Tibial nerve (tissue), 3 donors: Measurements from ENCODE around the gene ZNF800.

Experiments used
- POLR2A ChIP-seq, 2 donors: fragments of 450-650 bp; IDR thresholded peaks; one replicate each; pipeline ENCODE4 v1.6.1; 2017; ENCODE audit warnings: antibody characterized with exemption in 2 of 2, mild to moderate bottlenecking in 2 of 2, moderate library complexity in 2 of 2
- TF ChIP-seq, protein P1 (sequence below), 5 experiments: fragments of 200-600 bp in 3 of 5; fragments of 450-650 bp in 2 of 5; sonication (generic) in 3 of 5; IDR thresholded peaks; one replicate each; pipeline ENCODE4 v1.5.1; 2016 to 2019; ENCODE audit warnings: antibody characterized with exemption in 5 of 5, mild to moderate bottlenecking in 3 of 5, moderate library complexity in 2 of 5

DNA sequence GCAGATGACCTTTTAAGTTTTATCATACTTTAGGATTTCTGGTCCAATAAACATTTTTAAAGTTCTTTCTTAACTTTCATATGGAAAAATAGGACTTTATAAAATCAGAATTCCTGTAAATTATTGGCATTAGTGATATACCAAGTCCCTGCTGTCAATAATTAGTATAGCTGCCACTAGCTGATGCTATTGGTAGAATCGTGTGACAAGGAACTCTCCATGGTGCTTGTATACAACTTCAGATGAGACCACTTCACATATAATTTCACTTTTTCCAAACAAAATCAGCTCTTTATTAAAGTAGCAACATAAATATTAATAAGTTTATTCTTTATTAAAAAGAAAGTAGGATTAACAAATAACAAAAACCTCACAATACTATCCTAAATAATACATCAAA, 49.9 kb downstream of the ZNF800 start:
- TF ChIP-seq, protein P1, sequence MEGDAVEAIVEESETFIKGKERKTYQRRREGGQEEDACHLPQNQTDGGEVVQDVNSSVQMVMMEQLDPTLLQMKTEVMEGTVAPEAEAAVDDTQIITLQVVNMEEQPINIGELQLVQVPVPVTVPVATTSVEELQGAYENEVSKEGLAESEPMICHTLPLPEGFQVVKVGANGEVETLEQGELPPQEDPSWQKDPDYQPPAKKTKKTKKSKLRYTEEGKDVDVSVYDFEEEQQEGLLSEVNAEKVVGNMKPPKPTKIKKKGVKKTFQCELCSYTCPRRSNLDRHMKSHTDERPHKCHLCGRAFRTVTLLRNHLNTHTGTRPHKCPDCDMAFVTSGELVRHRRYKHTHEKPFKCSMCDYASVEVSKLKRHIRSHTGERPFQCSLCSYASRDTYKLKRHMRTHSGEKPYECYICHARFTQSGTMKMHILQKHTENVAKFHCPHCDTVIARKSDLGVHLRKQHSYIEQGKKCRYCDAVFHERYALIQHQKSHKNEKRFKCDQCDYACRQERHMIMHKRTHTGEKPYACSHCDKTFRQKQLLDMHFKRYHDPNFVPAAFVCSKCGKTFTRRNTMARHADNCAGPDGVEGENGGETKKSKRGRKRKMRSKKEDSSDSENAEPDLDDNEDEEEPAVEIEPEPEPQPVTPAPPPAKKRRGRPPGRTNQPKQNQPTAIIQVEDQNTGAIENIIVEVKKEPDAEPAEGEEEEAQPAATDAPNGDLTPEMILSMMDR (IDR thresholded peaks at IDR 0.05), result no peak
- TF ChIP-seq POLR2A (IDR thresholded peaks at IDR 0.05), result no peak
